ENCODE measurements around the gene DYNC1I1.

Gene DYNC1I1

DNA sequence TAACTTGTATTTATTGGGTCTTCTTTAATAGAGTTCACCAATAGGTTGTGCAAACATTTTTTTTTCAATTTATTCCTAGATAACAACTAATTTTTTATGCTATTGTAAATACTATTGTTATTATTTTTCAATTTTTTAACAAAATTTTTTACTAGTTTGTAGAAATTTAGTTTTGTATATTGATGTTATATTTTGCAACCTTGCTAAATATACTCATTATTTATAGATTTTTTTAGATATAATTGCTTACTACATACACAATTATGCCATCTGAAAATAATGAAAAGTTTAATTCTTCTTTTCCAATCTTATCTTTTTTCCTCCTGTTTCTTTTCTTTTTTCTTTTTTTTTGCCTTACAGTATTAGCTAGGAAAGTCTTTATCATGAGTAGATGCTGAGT, 332.6 kb downstream of the DYNC1I1 start:
- no peaks in the 10 kb centered on the region for H3K27me3 ChIP-seq (ENCODE audit: low read length)
- H3K9me2 ChIP-seq (replicated peaks; ENCODE audit: insufficient read depth, low read length): no peaks in the 10 kb centered on the region
- no peak overlapping the region for H3K9ac ChIP-seq (ENCODE audit: low read length)
- H3K4me3 ChIP-seq (ENCODE audit: insufficient read depth, low read length, poor library complexity, severe bottlenecking): no peak overlapping the region
- no peaks in the 10 kb centered on the region for H3K36me3 ChIP-seq (ENCODE audit: low read length)
- H4K20me1 ChIP-seq (ENCODE audit: low read depth, low read length): no peaks in the 10 kb centered on the region; the same call in 1 of the 2 replicates
- no peaks in the 10 kb centered on the region for H3K9me3 ChIP-seq (ENCODE audit: insufficient read depth, low read length)
- no peak overlapping the region for H3K4me2 ChIP-seq (ENCODE audit: low read depth, low read length, poor library complexity, severe bottlenecking)
- H3K27ac ChIP-seq (ENCODE audit: low read depth, low read length): no peak overlapping the region
- no peaks in the 10 kb centered on the region for H3F3A ChIP-seq (ENCODE audit: insufficient read depth)
- H2AFZ ChIP-seq (ENCODE audit: low read depth, low read length, severe bottlenecking): no peak overlapping the region
- H3K79me2 ChIP-seq (ENCODE audit: insufficient read depth, low read length): no peaks in the 10 kb centered on the region
- no peak for TF ChIP-seq EZH2phosphoT487 (conservative IDR thresholded peaks at IDR 0.05; ENCODE audit: low read length)
- TF ChIP-seq, protein P1, sequence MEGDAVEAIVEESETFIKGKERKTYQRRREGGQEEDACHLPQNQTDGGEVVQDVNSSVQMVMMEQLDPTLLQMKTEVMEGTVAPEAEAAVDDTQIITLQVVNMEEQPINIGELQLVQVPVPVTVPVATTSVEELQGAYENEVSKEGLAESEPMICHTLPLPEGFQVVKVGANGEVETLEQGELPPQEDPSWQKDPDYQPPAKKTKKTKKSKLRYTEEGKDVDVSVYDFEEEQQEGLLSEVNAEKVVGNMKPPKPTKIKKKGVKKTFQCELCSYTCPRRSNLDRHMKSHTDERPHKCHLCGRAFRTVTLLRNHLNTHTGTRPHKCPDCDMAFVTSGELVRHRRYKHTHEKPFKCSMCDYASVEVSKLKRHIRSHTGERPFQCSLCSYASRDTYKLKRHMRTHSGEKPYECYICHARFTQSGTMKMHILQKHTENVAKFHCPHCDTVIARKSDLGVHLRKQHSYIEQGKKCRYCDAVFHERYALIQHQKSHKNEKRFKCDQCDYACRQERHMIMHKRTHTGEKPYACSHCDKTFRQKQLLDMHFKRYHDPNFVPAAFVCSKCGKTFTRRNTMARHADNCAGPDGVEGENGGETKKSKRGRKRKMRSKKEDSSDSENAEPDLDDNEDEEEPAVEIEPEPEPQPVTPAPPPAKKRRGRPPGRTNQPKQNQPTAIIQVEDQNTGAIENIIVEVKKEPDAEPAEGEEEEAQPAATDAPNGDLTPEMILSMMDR (IDR thresholded peaks at IDR 0.05; ENCODE audit: insufficient read depth, low read length, poor library complexity, severe bottlenecking): no peak

DNA sequence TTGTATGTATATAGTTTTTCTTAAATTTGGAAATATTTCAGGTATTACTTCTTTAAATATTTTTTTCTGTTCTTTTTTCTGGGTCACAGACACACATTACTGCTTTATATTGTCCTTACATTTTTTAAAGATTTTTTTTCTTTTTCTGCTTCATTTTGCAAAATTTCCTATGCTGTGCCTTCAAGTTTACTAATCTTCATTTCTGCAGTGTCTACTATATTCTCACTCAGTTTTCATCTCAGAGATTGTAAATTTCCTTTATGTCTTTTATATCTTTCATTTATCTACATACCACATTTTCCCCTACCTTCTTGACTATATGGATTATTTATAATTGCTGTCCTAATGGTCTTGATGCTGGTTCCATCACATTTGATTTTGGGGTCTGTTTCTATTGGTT, 339.1 kb downstream of the DYNC1I1 start:
- no peak for TF ChIP-seq EZH2phosphoT487 (conservative IDR thresholded peaks at IDR 0.05; ENCODE audit: low read length)
- TF ChIP-seq, protein P1 (IDR thresholded peaks at IDR 0.05; ENCODE audit: insufficient read depth, low read length, poor library complexity, severe bottlenecking): no peak
- H3K4me3 ChIP-seq (ENCODE audit: insufficient read depth, low read length, poor library complexity, severe bottlenecking): no peak overlapping the region

DNA sequence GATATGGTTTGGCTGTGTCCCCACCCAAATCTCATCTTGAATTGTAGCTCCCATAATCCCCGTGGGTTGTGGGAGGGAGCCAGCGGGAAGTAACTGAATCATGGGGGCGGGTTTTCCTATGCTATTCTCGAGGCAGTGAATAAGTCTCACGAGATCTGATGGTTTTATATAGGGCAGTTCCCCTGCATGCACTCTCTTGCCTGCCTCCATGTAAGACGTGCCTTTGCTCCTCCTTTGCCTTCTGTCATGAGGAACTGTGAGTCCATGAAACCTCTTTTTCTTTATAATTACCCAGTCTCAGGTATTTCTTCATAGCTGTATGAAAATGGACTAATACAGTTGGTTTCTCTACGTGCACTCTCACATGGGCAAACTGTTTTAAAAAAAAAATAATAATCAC, 341.8 kb downstream of the DYNC1I1 start:
- H3K4me3 ChIP-seq (ENCODE audit: insufficient read depth, low read length, poor library complexity, severe bottlenecking): no peak overlapping the region
- TF ChIP-seq, protein P1 (IDR thresholded peaks at IDR 0.05; ENCODE audit: insufficient read depth, low read length, poor library complexity, severe bottlenecking): no peak
- TF ChIP-seq EZH2phosphoT487 (conservative IDR thresholded peaks at IDR 0.05; ENCODE audit: low read length): no peak
- no peaks in the 10 kb centered on the region for H3K27me3 ChIP-seq (ENCODE audit: low read length)

More for the DNA sequence above, 339.1 kb downstream of the DYNC1I1 start:
- Histone ChIP-seq H3K9me2 (replicated peaks; ENCODE audit: insufficient read depth, low read length) (no peaks in the 10 kb centered on the region), H3K79me2 (ENCODE audit: insufficient read depth, low read length) (no peaks in the 10 kb centered on the region), H4K20me1 (ENCODE audit: low read depth, low read length) (no peaks in the 10 kb centered on the region), H3K27ac (ENCODE audit: low read depth, low read length) (no peak overlapping the region), H3K27me3 (ENCODE audit: low read length) (no peaks in the 10 kb centered on the region), H3K9me3 (ENCODE audit: insufficient read depth, low read length) (peaks cover 18% of the 10 kb centered on the region), H3K36me3 (ENCODE audit: low read length) (no peaks in the 10 kb centered on the region; the same call in 1 of the 2 replicates), H3K4me2 (ENCODE audit: low read depth, low read length, poor library complexity, severe bottlenecking) (no peak overlapping the region), H2AFZ (ENCODE audit: low read depth, low read length, severe bottlenecking) (no peak overlapping the region), H3F3A (ENCODE audit: insufficient read depth) (no peaks in the 10 kb centered on the region), H3K9ac (ENCODE audit: low read length) (no peak overlapping the region)

More for the DNA sequence above, 341.8 kb downstream of the DYNC1I1 start:
- H3K9me3 ChIP-seq (ENCODE audit: insufficient read depth, low read length): peaks cover 18% of the 10 kb centered on the region
- H4K20me1 ChIP-seq (ENCODE audit: low read depth, low read length): no peaks in the 10 kb centered on the region
- no peaks in the 10 kb centered on the region for H3K9me2 ChIP-seq (replicated peaks; ENCODE audit: insufficient read depth, low read length)
- H3K79me2 ChIP-seq (ENCODE audit: insufficient read depth, low read length): no peaks in the 10 kb centered on the region
- H3K36me3 ChIP-seq (ENCODE audit: low read length): no peaks in the 10 kb centered on the region; the same call in 1 of the 2 replicates
- H2AFZ ChIP-seq (ENCODE audit: low read depth, low read length, severe bottlenecking): no peak overlapping the region
- H3K4me2 ChIP-seq (ENCODE audit: low read depth, low read length, poor library complexity, severe bottlenecking): no peak overlapping the region
- no peak overlapping the region for H3K9ac ChIP-seq (ENCODE audit: low read length)
- H3F3A ChIP-seq (ENCODE audit: insufficient read depth): no peaks in the 10 kb centered on the region
- H3K27ac ChIP-seq (ENCODE audit: low read depth, low read length): no peak overlapping the region
